ENCODE data around the gene CDH8.
"Not testable (repeated sequence)": the region's sequence is repeated elsewhere in the genome, so short reads cannot be mapped to it uniquely, and the experiment has no call there.

The CDH8 gene

DNA sequence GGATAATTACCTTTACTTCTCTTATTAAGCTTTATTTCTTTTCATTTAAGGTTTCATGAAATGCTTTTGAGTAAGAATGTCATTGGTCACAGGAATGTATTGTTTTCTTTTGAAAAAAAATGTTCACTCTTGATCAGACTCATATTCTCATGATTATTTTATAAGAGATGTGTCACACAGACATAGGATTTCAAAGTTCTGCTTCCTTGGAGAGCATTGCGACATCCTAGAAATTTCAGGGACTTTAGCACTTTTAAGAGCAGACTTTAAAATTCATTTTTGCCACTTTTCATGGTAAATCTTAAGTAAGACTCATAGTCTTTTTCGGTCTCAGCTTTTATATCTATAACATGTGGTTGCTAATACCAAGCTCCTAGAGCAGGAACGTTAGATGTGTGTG is 314.7 kb downstream of the CDH8 start:
- in situ Hi-C loops (cut with HindIII; ENCODE audit: low pct_ligation_motif_present, low pct_unique_long_range_greater_than_20kb, low sequenced_read_pairs), result no loop called here
- DNase-seq, result no peak

DNA sequence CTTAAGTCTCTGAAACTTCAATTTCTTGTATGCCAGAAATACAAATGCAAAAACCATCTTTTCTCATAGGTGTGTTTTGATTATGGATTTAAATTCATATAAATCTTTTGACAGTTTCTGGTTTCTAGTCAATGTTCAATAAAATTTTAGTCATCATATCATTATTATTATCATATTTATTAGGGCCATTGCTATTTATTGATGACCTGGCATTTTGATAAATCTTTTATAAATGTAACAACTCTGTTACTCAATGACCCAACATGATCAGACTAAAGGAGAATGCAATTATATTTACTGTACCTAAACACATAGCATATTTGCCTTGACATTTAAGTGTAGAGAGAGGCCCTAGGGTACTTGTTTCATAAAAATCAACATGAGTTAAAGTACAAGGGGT is 320.8 kb downstream of the CDH8 start:
- in situ Hi-C loops (cut with HindIII; ENCODE audit: low pct_ligation_motif_present, low pct_unique_long_range_greater_than_20kb, low sequenced_read_pairs), result no loop called here

DNA sequence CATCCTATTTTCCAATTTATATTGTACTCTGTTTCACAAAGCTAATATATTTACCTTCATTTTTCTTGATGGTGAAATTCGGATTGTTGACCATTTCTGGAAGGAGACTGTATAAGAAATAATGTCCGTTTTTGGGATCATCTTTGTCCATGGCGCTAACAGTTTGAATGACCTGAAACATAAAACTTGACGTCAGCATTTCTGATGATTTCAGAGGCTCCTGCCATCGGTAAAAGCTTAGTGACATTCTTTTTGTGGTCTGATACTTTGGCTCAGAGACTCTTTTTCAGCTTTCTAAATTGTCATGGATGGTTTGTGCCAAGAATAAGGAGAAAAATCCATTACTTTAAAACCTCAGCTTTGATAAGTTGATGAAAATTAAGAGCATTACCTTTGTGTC is 322.5 kb downstream of the CDH8 start:
- in situ Hi-C loops (cut with HindIII; ENCODE audit: low pct_ligation_motif_present, low pct_unique_long_range_greater_than_20kb, low sequenced_read_pairs), result no loop called here
- no peak for DNase-seq

More for the DNA sequence above, 320.8 kb downstream of the CDH8 start:
- DNase-seq, result no peak

GRCh38 chr16:61699640-61700039 is 336.6 kb downstream of the CDH8 start:
- in situ Hi-C loops (cut with HindIII; ENCODE audit: low pct_ligation_motif_present, low pct_unique_long_range_greater_than_20kb, low sequenced_read_pairs); DNase-seq: not testable (repeated sequence)

GRCh38 chr16:61684541-61684940 is 351.7 kb downstream of the CDH8 start:
- in situ Hi-C loops (cut with HindIII; ENCODE audit: low pct_ligation_motif_present, low pct_unique_long_range_greater_than_20kb, low sequenced_read_pairs), result no loop called here
- no peak for DNase-seq

GRCh38 chr16:61681673-61682072 is 354.6 kb downstream of the CDH8 start:
- no peak for DNase-seq

GRCh38 chr16:61681124-61681523 is 355.1 kb downstream of the CDH8 start:
- no peak for DNase-seq
- in situ Hi-C loops (cut with HindIII; ENCODE audit: low pct_ligation_motif_present, low pct_unique_long_range_greater_than_20kb, low sequenced_read_pairs), result no loop called here

More at GRCh38 chr16:61681673-61682072, 354.6 kb downstream of the CDH8 start:
- in situ Hi-C loops (cut with HindIII; ENCODE audit: low pct_ligation_motif_present, low pct_unique_long_range_greater_than_20kb, low sequenced_read_pairs), result no loop called here

GRCh38 chr16:61678182-61678581 is 358.1 kb downstream of the CDH8 start:
- no peak for DNase-seq
- in situ Hi-C loops (cut with HindIII; ENCODE audit: low pct_ligation_motif_present, low pct_unique_long_range_greater_than_20kb, low sequenced_read_pairs), result no loop called here

DNA sequence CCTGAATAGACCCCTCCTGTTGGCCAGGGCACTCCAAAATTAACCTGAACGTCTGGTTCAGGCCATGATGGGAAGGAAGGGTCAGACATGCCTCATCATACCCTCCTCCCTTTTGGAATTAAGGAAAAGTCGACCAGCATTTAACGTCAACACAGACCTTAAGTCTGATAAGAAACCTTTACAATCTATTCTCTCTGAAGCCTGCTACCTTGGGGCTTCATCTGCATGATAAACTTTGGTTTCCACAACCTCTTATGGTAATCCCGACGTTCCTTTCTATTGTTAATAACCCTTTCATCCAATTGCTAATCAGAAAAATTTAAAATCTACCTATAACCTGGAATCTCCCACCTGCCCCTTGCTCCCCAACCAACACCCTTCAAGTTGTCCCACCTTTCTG is 358.5 kb downstream of the CDH8 start:
- in situ Hi-C loops (cut with HindIII; ENCODE audit: low pct_ligation_motif_present, low pct_unique_long_range_greater_than_20kb, low sequenced_read_pairs), result no loop called here
- no peak for DNase-seq

DNA sequence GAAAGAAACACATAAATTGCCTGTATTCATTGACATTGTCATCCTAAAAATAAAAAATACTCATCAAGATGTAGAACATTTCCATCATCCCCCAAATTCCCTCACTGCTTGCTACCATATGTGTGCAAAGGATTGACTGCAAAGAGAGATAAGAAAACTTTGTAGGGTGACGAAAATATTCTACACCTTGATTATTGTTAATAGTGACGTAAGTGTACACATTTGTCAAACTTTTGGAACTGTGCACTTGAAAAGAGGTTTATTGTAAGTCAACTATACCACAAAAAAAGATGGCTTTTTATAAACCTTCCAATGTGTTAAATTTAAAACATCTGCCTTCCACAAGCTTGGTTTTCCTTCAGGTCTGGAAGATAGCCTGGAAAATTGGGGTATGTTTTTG is 359.5 kb downstream of the CDH8 start:
- in situ Hi-C loops (cut with HindIII; ENCODE audit: low pct_ligation_motif_present, low pct_unique_long_range_greater_than_20kb, low sequenced_read_pairs), result no loop called here

GRCh38 chr16:61671161-61671560 is 365.1 kb downstream of the CDH8 start:
- DNase-seq, result no peak
- in situ Hi-C loops (cut with HindIII; ENCODE audit: low pct_ligation_motif_present, low pct_unique_long_range_greater_than_20kb, low sequenced_read_pairs), result no loop called here

More for the DNA sequence above, 359.5 kb downstream of the CDH8 start:
- no peak for DNase-seq

- in situ Hi-C loops (cut with HindIII; ENCODE audit: low pct_ligation_motif_present, low pct_unique_long_range_greater_than_20kb, low sequenced_read_pairs), result no loop called here
- no peak for DNase-seq
Observed at GRCh38 chr16:61665512-61665911, 370.7 kb downstream of the CDH8 start.

GRCh38 chr16:61659936-61660335 is 376.3 kb downstream of the CDH8 start:
- in situ Hi-C loops (cut with HindIII; ENCODE audit: low pct_ligation_motif_present, low pct_unique_long_range_greater_than_20kb, low sequenced_read_pairs), result no loop called here

GRCh38 chr16:61654962-61655361 is 381.3 kb downstream of the CDH8 start:
- DNase-seq, result no peak
- in situ Hi-C loops (cut with HindIII; ENCODE audit: low pct_ligation_motif_present, low pct_unique_long_range_greater_than_20kb, low sequenced_read_pairs), result no loop called here

More at GRCh38 chr16:61659936-61660335, 376.3 kb downstream of the CDH8 start:
- DNase-seq, result no peak

DNA sequence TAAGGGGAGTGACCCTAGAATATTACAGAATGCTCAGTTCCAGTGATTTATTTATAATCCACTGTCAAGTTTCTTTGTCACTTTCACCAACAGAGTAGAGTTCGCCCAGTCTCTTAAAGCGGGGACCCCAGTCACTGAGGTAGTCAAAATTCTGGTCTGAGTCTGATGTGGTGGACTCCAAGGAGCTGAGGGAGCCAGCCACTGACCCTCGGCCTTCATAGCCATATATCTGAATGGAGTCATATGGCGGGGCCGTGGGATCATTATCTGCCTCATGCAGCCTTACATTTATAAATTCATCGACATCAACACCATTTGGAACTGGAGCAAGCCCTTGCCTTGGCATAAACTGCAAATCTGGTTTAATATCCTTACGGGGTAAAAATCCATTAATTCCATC is 382.7 kb downstream of the CDH8 start:
- in situ Hi-C loops (cut with HindIII; ENCODE audit: low pct_ligation_motif_present, low pct_unique_long_range_greater_than_20kb, low sequenced_read_pairs), result no loop called here

DNA sequence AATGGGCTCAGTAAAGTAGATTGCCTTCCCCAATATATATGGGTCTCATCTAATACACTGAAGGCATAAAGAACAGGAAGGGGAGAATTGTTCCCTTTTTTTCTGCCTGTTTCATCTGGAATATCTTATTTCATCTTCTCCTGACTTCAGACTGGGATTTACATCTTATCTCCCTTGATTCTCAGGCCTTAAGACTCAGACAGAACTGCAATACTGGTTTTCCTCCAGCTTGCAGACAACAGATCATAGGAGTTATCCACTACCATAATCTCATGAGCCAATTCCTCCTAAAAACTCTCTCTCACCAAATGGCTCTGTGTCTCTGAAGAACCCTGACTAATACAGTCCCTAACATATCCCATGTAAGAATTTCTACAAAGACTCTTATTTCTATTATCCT is 390.7 kb downstream of the CDH8 start:
- DNase-seq, result no peak
- in situ Hi-C loops (cut with HindIII; ENCODE audit: low pct_ligation_motif_present, low pct_unique_long_range_greater_than_20kb, low sequenced_read_pairs), result no loop called here

More for the DNA sequence above, 382.7 kb downstream of the CDH8 start:
- DNase-seq, result no peak

DNA sequence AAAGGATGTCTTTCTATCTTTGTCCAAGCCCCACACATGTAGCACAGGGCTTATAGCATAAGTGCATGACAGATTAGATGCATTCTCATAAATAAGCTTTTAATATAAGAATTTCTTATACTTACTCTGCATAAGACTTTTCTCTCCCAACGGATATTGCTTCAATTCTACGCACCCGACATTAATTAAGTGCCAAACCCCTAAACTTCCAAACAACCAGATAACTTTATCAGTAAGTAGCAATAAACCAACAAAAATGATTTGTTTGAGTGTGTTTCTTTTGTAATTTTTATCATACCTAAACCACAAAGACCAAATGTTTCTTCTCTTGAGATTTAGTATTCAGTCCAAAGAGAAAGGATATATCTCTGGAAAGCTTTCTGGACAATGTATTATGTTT is 391.5 kb downstream of the CDH8 start:
- in situ Hi-C loops (cut with HindIII; ENCODE audit: low pct_ligation_motif_present, low pct_unique_long_range_greater_than_20kb, low sequenced_read_pairs), result no loop called here
- no peak for DNase-seq

- no peak for DNase-seq
Observed at GRCh38 chr16:61617219-61617783, 418.9 kb downstream of the CDH8 start.

DNA sequence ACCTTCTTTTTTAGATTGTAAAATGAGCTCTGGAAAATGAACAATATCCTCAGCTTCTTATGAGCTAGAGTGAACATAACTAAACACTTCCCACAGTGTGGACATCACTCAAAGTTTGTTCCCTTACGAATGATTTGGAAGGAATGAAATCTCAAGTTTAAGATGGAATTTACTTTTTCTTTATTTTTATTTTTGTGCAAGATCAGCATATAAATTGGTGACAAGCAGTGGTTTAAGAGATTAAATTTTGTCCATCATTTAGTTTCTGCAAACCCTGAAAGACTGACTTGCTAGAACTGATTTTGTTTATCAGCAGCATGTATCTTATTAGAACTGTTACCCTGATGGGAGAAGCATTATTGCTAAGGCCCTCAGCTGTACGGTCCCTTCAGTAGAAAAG is 420.1 kb downstream of the CDH8 start:
- DNase-seq, result no peak
- in situ Hi-C loops (cut with HindIII; ENCODE audit: low pct_ligation_motif_present, low pct_unique_long_range_greater_than_20kb, low sequenced_read_pairs), result no loop called here

More at GRCh38 chr16:61617219-61617783, 418.9 kb downstream of the CDH8 start:
- in situ Hi-C loops (cut with HindIII; ENCODE audit: low pct_ligation_motif_present, low pct_unique_long_range_greater_than_20kb, low sequenced_read_pairs), result no loop called here

DNA sequence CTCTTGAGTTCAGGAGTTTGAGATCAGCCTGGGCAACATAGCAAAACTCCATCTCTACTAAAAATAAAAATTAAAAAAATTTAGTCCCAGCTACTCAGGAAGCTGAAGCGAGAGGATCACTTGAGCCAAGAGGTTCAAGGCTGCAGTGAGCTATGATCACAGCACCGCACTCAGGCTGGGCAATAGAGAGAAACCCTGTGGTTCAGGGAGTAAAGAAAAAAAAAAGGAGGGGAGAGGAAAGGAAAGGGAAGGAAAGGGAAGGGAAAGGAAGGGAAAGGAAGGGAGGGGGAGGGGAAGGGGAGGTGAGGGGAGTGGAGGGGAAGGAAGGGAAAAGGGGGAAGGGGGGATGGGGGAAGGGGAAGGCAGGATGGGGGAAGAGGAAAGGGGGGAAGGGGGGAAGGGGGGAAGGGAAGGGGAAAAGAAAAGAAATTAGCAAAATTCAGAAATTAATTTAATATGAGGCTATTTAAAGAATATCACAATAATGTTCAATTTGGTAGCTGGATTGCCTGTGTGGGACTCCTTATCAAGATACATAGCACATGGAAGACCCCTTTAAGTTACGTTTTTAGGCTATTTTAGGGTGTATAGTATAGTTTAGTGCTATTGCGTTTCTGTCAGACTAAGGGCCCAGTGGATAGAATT is 424.3 kb downstream of the CDH8 start:
- in situ Hi-C loops (cut with HindIII; ENCODE audit: low pct_ligation_motif_present, low pct_unique_long_range_greater_than_20kb, low sequenced_read_pairs), result no loop called here
- no peak for DNase-seq
